Mesendoderm (in vitro differentiated cells): ENCODE results near the gene TMEM165.

Experiments
- DNase-seq: peaks from one replicate; pipeline ENCODE4 v3.0.0; 2013
- H2AK5ac ChIP-seq: 2 replicates; pipeline ENCODE4 v1.6.1; 2013; ENCODE audit warnings: low read length, inconsistent platforms
- H2BK120ac ChIP-seq: 2 replicates; pipeline ENCODE4 v1.6.1; 2013; ENCODE audit warnings: low read depth, mild to moderate bottlenecking, low read length, moderate library complexity, mixed read lengths
- H2BK15ac ChIP-seq: replicated peaks from 2 replicates; pipeline ENCODE4 v1.6.1; 2013; ENCODE audit warnings: low read depth, mild to moderate bottlenecking, moderate library complexity
- H2BK5ac ChIP-seq: 2 replicates; pipeline ENCODE4 v1.6.1; 2013; ENCODE audit warnings: low read length, inconsistent platforms
- H3K18ac ChIP-seq: 2 replicates; pipeline ENCODE4 v1.6.1; 2013; ENCODE audit warnings: mild to moderate bottlenecking, low read length, mixed read lengths
- H3K23ac ChIP-seq: one replicate; pipeline ENCODE4 v1.6.1; 2013; ENCODE audit warnings: low read length
- H3K27ac ChIP-seq: 2 replicates; pipeline ENCODE4 v1.5.1; 2013; ENCODE audit warnings: low read depth, mild to moderate bottlenecking, inconsistent platforms, low read length, moderate library complexity
- H3K27me3 ChIP-seq: 2 replicates; pipeline ENCODE4 v1.6.1; 2013; ENCODE audit warnings: low read length, control low read depth, mild to moderate bottlenecking, inconsistent platforms; ENCODE audit not compliant: insufficient read depth, poor library complexity
- H3K36me3 ChIP-seq: 2 replicates; pipeline ENCODE4 v1.6.1; 2013; ENCODE audit warnings: low read length, inconsistent platforms; ENCODE audit not compliant: control insufficient read depth, insufficient read depth
- H3K4ac ChIP-seq: one replicate; pipeline ENCODE4 v1.6.1; 2013; ENCODE audit warnings: low read depth, mild to moderate bottlenecking, low read length, moderate library complexity
- H3K4me1 ChIP-seq: 2 replicates; pipeline ENCODE4 v1.6.1; 2013; ENCODE audit warnings: low read depth, low read length, inconsistent platforms; ENCODE audit not compliant: control insufficient read depth
- H3K4me2 ChIP-seq: 2 replicates; pipeline ENCODE4 v1.6.1; 2013; ENCODE audit warnings: low read length
- H3K4me3 ChIP-seq: 2 replicates; pipeline ENCODE4 v1.5.1; 2013; ENCODE audit warnings: mild to moderate bottlenecking, low read length
- H3K56ac ChIP-seq: one replicate; pipeline ENCODE4 v1.6.1; 2013; ENCODE audit warnings: low read length
- H3K79me1 ChIP-seq: 2 replicates; pipeline ENCODE4 v1.6.1; 2013; ENCODE audit warnings: low read length, inconsistent platforms
- H3K79me2 ChIP-seq: 2 replicates; pipeline ENCODE4 v1.6.1; 2013; ENCODE audit warnings: mild to moderate bottlenecking, low read length; ENCODE audit not compliant: control insufficient read depth, insufficient read depth
- H3K9ac ChIP-seq: 2 replicates; pipeline ENCODE4 v1.6.1; 2013; ENCODE audit warnings: low read length, inconsistent platforms
- H4K5ac ChIP-seq: one replicate; pipeline ENCODE4 v1.6.1; 2013; ENCODE audit warnings: low read length
- H4K8ac ChIP-seq: one replicate; pipeline ENCODE4 v1.6.1; 2013; ENCODE audit warnings: low read depth, mild to moderate bottlenecking, control low read depth, low read length, moderate library complexity
- WGBS: extraction: QIAGEN DNeasy Blood & Tissue Kit; methylation state at CpG from one replicate; pipeline ENCODE4 v1.1.7; 2013; ENCODE audit warnings: low lambda C conversion rate, missing lambda C conversion rate; ENCODE audit not compliant: insufficient coverage; ENCODE audit errors: extremely low coverage; 5-methylcytosine and 5-hydroxymethylcytosine counted together

The TMEM165 gene

GRCh38 chr4:55450566-55450965 lies 54.8 kb downstream of the TMEM165 start:
- H3K4me2 ChIP-seq: no peak overlapping the region
- H3K27ac ChIP-seq: no peak overlapping the region
- no peak overlapping the region for H3K56ac ChIP-seq
- no CpG with 5 or more reads among the region's 8 CpGs for WGBS
- H4K8ac ChIP-seq: no peak overlapping the region
- no peak overlapping the region for H2BK15ac ChIP-seq
- H2BK5ac ChIP-seq: no peak overlapping the region
- H2AK5ac ChIP-seq: no peak overlapping the region
- no peak overlapping the region for H3K4ac ChIP-seq
- H3K23ac ChIP-seq: no peak overlapping the region
- no peak overlapping the region for H4K5ac ChIP-seq
- DNase-seq: no peak
- no peaks in the 10 kb centered on the region for H3K4me1 ChIP-seq
- H2BK120ac ChIP-seq: no peak overlapping the region
- no peaks in the 10 kb centered on the region for H3K79me1 ChIP-seq
- no peak overlapping the region for H3K9ac ChIP-seq
- H3K18ac ChIP-seq: no peak overlapping the region
- H3K4me3 ChIP-seq: no peak overlapping the region
- H3K27me3 ChIP-seq: no peaks in the 10 kb centered on the region
- H3K36me3 ChIP-seq: peaks cover 3% of the 10 kb centered on the region
- no peaks in the 10 kb centered on the region for H3K79me2 ChIP-seq

- no peaks in the 10 kb centered on the region for H3K27me3 ChIP-seq
- no peak overlapping the region for H3K4me3 ChIP-seq
- H4K5ac ChIP-seq: no peak overlapping the region
- no peak overlapping the region for H2AK5ac ChIP-seq
- no peak overlapping the region for H3K27ac ChIP-seq
- peak; percentile 9 for DNase-seq
- H3K23ac ChIP-seq: no peak overlapping the region
- H3K36me3 ChIP-seq: peaks cover 2% of the 10 kb centered on the region
- H4K8ac ChIP-seq: no peak overlapping the region
- H3K56ac ChIP-seq: no peak overlapping the region
- WGBS: no CpG with 5 or more reads among the region's 5 CpGs
- H3K9ac ChIP-seq: no peak overlapping the region
- H2BK15ac ChIP-seq: no peak overlapping the region
- no peak overlapping the region for H2BK5ac ChIP-seq
- H3K79me1 ChIP-seq: no peaks in the 10 kb centered on the region
- H3K18ac ChIP-seq: no peak overlapping the region
- H2BK120ac ChIP-seq: no peak overlapping the region
- H3K4me2 ChIP-seq: no peak overlapping the region
- no peak overlapping the region for H3K4ac ChIP-seq
- no peaks in the 10 kb centered on the region for H3K4me1 ChIP-seq
- H3K79me2 ChIP-seq: no peaks in the 10 kb centered on the region
Observed at GRCh38 chr4:55458164-55458563, 62.4 kb downstream of the TMEM165 start.

GRCh38 chr4:55458611-55459010 lies 62.9 kb downstream of the TMEM165 start:
- no peak overlapping the region for H2BK120ac ChIP-seq
- H3K18ac ChIP-seq: no peak overlapping the region
- no peak overlapping the region for H4K8ac ChIP-seq
- H3K4me3 ChIP-seq: no peak overlapping the region
- no peaks in the 10 kb centered on the region for H3K79me2 ChIP-seq
- no peak overlapping the region for H3K27ac ChIP-seq
- H3K56ac ChIP-seq: no peak overlapping the region
- no peak overlapping the region for H2BK5ac ChIP-seq
- no peaks in the 10 kb centered on the region for H3K4me1 ChIP-seq
- no peaks in the 10 kb centered on the region for H3K27me3 ChIP-seq
- no peak overlapping the region for H3K9ac ChIP-seq
- DNase-seq: no peak
- H3K23ac ChIP-seq: no peak overlapping the region
- H2AK5ac ChIP-seq: no peak overlapping the region
- no peak overlapping the region for H2BK15ac ChIP-seq
- no peak overlapping the region for H3K4ac ChIP-seq
- H3K36me3 ChIP-seq: peaks cover 2% of the 10 kb centered on the region
- H3K79me1 ChIP-seq: no peaks in the 10 kb centered on the region
- H4K5ac ChIP-seq: no peak overlapping the region
- no peak overlapping the region for H3K4me2 ChIP-seq
- WGBS: no CpG with 5 or more reads among the region's 2 CpGs

DNA sequence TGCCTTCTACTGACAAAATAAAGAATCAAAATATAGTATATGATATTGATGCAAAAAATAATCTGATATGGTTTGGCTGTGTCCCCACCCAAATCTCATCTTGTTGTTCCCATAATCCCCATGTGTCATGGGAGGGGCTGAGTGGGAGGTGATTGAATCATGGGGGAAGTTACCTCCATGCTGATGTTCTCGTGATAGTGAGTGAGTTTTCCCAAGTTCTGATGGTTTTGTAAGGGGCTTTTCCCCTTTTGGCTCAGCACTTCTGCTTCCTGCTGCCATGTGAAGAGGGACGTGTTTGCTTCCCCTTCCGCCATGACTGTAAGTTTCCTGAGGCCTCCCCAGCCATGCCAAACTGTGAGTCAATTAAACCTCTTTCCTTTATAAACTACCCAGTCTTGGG lies 70.2 kb downstream of the TMEM165 start:
- Histone ChIP-seq H3K56ac (no peak overlapping the region), H2BK5ac (no peak overlapping the region), H3K27me3 (no peaks in the 10 kb centered on the region), H3K4me2 (no peak overlapping the region), H3K27ac (no peak overlapping the region), H2AK5ac (no peak overlapping the region), H4K8ac (no peak overlapping the region), H3K4me3 (no peak overlapping the region), H3K79me1 (no peaks in the 10 kb centered on the region), H4K5ac (no peak overlapping the region), H2BK15ac (no peak overlapping the region), H3K4ac (no peak overlapping the region), H3K79me2 (no peaks in the 10 kb centered on the region), H3K4me1 (no peaks in the 10 kb centered on the region), H3K18ac (no peak overlapping the region), H3K36me3 (no peaks in the 10 kb centered on the region), H3K9ac (no peak overlapping the region), H3K23ac (no peak overlapping the region), H2BK120ac (no peak overlapping the region)
- DNase-seq: no peak
- no CpG with 5 or more reads among the region's 3 CpGs for WGBS

DNA sequence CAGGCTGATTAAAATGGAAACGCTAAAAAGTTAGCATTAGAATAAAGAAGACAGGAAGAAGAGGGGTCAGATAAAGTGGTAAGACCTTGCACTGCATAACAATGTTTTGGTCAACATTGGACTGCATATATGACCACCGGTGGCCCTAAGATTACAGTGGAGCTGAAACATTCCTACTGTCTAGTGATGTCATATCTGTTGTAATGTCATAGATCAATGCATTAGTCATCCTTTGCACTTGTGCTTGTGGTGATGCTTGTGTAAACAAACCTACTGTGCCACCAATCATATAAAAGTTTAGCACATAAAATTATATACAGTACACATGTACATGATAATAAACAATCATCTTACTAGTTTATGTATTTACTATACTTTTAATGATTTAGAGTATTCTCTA lies 73.0 kb downstream of the TMEM165 start:
- Histone ChIP-seq H4K5ac (no peak overlapping the region), H3K4me2 (no peak overlapping the region), H2AK5ac (no peak overlapping the region), H3K4ac (no peak overlapping the region), H3K23ac (no peak overlapping the region), H3K79me2 (no peaks in the 10 kb centered on the region), H3K79me1 (no peaks in the 10 kb centered on the region), H3K56ac (no peak overlapping the region), H3K4me1 (no peaks in the 10 kb centered on the region), H3K18ac (no peak overlapping the region), H3K27ac (no peak overlapping the region), H2BK15ac (no peak overlapping the region), H2BK5ac (no peak overlapping the region), H3K36me3 (no peaks in the 10 kb centered on the region), H4K8ac (no peak overlapping the region), H3K9ac (no peak overlapping the region), H3K4me3 (no peak overlapping the region), H3K27me3 (no peaks in the 10 kb centered on the region), H2BK120ac (no peak overlapping the region)
- no peak for DNase-seq
- no CpG with 5 or more reads among the region's 2 CpGs for WGBS

DNA sequence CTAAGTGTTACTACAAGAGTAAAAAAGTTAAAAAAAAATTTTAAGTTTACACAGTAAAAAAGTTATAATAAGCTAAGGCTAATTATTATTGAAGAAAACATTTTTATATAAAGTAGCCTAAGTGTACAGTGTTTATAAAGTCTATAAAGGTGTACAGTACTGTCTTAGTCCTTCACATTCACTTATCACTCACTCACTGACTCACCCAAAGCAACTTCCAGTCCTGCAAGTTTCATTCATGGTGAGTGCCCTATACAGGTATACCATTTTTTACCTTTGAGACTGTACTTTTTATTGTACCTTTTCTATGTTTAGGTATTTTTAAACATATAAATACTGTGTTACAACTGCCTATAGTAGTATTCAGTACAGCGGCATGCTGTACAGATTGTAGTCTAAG lies 74.2 kb downstream of the TMEM165 start:
- Histone ChIP-seq H3K56ac (no peak overlapping the region), H3K36me3 (no peaks in the 10 kb centered on the region), H4K8ac (no peak overlapping the region), H3K4me1 (no peaks in the 10 kb centered on the region), H3K4ac (no peak overlapping the region), H3K79me2 (no peaks in the 10 kb centered on the region), H3K4me2 (no peak overlapping the region), H4K5ac (no peak overlapping the region), H3K23ac (no peak overlapping the region), H3K18ac (no peak overlapping the region), H3K27ac (no peak overlapping the region), H3K4me3 (no peak overlapping the region), H2BK15ac (no peak overlapping the region), H3K9ac (no peak overlapping the region), H3K79me1 (no peaks in the 10 kb centered on the region), H2BK120ac (no peak overlapping the region), H2BK5ac (no peak overlapping the region), H3K27me3 (no peaks in the 10 kb centered on the region), H2AK5ac (no peak overlapping the region)
- DNase-seq: no peak
- no CpG with 5 or more reads among the region's 1 CpG for WGBS
